COR-L47 (cell line): Measurements from ENCODE around the gene TENT4A.

Source experiments
- DNase-seq: peaks from one replicate; lab custom pipeline; 2025; lab: John Stamatoyannopoulos, UW

TENT4A gene

GRCh38 chr5:6718161-6718681 is 5.0 kb downstream of the TENT4A start:
- DNase-seq, result no peak

DNA sequence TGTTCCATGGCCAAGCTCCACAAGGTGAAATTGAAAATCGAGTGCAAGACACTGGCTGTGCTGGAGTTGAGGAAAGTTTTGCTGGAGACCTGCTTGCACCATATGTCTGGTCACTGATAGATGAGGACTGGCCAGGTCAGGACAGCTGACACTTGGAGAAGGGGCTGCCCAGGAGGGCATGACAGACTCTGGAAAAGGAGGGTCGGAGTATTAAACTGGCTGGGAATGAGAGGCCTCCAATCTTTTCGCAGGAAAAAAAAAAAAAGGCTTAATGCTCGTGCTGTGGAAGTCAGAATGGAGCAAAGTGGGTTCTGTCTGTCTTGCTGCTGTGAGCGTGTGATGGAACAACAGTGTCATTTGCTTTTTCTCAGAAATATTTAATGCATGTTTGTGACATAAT is 5.5 kb downstream of the TENT4A start:
- DNase-seq, result no peak

DNA sequence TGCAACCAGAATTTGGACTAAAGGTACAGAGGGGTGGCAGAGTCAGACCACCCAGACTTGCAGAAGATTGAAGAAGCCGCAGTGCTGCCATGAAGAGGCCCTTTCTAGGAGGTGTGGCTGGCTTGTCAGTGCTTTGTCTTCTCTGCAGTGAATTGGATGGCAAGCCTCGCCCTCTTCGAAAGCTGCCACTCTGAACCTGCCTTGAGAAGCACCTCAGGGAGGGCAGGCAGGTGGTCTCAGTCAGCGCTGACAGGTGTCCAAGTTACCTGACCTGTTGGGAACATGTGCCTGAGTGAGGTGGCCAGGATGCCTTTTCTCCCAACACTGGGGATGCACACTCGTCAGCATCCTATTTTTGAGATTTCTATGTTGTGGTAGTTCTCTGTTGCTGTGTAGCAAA is 6.2 kb downstream of the TENT4A start:
- no peak for DNase-seq

- no peak for DNase-seq
These were observed 6.8 kb downstream of the TENT4A start for GRCh38 chr5:6719896-6720560.

GRCh38 chr5:6720561-6720921 is 7.3 kb downstream of the TENT4A start:
- DNase-seq, result no peak

DNA sequence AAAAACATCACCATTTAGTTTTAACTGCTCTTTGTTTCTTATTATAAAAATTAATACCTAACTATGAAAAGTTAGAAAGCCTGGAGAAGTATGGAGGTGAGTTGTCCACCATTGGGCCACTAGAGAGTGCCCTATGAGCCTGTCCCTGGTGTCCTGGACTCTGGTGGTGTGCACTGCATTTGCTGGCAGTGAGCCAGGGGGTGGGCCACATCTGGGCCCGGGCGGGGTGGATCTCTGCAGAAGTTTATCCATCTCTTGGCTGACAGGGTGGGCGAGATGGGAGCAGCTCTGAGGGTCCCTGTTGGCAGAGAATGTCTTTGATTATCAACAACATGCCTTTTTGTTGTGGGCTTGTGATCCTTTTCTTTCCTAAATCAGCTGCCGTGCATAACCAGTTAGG is 8.2 kb downstream of the TENT4A start:
- DNase-seq, result no peak

- DNase-seq, result no peak
These were observed 8.8 kb downstream of the TENT4A start for GRCh38 chr5:6722015-6722414.

GRCh38 chr5:6723122-6723815 is 10.0 kb downstream of the TENT4A start:
- no peak for DNase-seq

- no peak for DNase-seq
These were observed 10.6 kb downstream of the TENT4A start for GRCh38 chr5:6723816-6724300.

DNA sequence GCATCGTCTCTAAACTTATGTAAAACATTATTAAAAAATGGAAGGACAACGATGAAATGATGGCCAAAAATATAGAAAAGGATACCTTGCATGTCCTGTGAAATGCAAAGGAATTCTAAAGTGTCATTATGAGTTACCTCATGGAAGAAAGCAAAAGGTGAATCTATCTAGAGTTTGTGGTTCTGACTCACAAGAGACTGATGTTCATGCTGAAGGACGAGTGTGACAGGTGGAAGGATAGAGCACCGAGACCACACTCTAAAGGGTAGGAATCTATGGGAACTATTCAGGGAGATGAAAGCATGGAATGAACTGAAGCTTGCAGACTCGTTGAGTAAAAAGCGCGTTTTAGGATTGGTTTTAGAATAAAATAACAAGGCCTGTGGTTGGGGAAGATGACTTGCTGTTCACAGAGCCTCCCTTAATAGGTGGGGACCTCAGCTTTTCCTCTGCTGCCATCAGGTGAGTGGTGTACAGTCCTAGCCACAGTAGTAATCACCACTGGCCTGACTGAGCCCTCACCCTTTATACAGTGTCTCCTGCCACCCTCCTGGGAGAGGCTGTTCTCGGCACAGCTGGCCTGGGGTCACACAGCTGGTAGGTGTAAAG is 11.2 kb downstream of the TENT4A start:
- DNase-seq, result no peak

- DNase-seq, result no peak
These were observed 12.2 kb downstream of the TENT4A start for GRCh38 chr5:6725421-6725820.

- no peak for DNase-seq
These were observed 12.8 kb downstream of the TENT4A start for GRCh38 chr5:6726006-6726405.

- no peak for DNase-seq
These were observed 14.0 kb downstream of the TENT4A start for GRCh38 chr5:6727231-6727630.

DNA sequence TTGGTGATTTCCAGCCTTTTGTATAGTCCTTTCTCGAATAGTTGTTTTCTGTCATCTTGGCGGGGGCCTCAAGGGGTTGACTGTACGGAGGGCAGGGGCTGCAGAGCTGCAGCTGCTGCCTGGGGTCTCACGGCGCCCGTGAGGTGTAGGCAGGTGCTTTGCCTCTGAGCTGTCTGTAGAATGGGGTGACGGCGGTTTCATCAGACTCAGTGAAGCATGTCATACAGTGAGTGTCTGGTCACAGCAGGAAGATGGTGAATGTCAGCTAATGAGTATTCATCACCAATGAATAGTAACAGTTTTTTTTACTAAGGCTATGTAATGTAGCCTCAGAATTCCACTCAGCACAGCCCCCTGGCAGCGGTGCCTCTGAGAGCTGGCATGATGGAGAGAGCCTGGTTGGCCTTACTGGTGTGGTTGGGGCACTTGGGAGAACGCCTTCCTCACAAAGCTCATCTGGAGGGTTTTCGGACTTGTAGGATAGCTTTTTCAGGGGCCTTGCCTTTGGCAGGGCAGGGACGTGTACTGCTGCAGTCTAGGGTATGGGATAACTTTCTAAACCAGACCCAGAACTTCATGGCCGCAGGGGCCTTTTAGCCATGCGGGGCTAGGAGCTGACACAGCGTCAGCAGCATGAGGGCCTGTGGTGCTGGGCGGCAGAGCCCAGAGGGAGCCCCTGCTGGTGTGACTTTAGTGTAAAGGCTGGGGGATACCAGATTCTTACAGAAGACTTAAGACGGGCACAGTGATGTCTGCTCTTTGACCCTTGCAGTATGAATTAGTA is 15.0 kb downstream of the TENT4A start:
- no peak for DNase-seq

DNA sequence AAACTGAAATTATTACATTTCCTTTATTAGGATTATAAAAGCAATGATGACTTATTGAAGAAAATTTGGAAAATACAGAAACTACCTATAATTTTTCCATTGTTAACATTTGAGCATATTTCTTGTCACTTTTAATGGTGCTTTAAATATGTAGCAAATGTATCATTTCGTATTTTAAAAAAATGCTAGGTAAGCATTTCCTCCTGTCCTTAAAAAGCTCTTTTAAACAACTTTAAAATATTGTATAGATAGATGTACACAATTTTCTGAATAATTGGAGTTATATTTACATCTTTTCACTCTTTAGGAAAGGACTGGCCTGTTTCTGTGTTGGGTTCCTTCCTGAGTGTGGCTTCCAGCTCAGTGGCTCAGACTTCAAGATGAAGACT is 15.6 kb downstream of the TENT4A start:
- no peak for DNase-seq

GRCh38 chr5:6729386-6730310 is 16.4 kb downstream of the TENT4A start:
- no peak for DNase-seq

- no peak for DNase-seq
These were observed 17.2 kb downstream of the TENT4A start for GRCh38 chr5:6730407-6730806.

DNA sequence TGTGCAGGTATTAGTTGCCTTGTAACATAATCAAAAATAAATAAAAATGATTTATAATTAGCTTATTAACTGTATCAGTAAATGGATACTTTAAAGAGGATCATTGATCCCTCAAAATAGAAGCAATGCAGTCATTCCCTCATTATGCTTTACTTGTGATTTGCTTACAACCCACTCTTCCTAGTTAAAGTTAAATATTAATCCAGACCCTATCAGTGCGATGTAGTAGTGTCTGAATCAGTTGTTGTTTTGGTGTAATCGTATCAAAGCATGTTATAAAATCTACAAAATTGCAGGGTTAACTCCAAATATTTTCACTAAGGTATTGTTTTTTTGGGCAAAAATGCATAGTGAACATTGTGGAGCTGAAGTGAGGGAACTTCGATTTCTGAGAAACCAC is 17.6 kb downstream of the TENT4A start:
- DNase-seq, result no peak

DNA sequence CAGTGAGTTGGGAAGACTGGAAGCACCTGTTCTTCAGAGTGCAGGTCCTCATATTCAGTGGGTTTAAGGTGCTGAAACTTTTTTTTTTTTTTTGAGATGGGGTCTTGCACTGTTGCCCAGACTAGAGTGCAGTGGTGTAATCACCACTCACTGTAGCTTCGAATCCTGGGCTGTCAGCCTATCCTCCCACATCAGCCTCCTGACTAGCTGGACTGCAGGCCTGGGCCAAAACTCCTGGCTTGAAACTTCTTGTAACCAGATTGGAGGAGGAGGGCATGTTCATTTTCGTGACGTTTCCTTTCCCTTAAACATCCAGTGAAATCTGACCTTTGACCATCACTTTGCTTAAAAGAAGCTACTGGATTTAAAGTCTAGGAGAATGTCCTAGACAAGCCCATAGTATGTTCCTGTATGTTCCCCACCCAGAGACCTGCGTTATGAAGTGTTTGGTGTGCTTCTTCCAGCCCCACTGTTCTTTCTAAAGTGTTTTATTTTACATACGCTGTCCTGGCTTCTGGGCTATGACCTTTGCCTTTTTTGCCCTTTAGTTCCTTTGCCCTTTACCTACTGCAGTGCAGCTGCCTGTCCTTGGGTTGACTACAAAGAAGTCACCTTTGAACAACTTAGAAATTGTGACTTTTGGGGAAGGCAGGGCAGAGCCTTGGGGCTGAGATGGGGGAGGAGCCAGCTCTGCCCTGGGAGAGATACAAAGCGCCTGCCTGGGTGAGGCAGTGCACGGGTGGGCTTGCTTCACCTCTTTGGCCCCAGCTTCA is 18.4 kb downstream of the TENT4A start:
- DNase-seq, result no peak

DNA sequence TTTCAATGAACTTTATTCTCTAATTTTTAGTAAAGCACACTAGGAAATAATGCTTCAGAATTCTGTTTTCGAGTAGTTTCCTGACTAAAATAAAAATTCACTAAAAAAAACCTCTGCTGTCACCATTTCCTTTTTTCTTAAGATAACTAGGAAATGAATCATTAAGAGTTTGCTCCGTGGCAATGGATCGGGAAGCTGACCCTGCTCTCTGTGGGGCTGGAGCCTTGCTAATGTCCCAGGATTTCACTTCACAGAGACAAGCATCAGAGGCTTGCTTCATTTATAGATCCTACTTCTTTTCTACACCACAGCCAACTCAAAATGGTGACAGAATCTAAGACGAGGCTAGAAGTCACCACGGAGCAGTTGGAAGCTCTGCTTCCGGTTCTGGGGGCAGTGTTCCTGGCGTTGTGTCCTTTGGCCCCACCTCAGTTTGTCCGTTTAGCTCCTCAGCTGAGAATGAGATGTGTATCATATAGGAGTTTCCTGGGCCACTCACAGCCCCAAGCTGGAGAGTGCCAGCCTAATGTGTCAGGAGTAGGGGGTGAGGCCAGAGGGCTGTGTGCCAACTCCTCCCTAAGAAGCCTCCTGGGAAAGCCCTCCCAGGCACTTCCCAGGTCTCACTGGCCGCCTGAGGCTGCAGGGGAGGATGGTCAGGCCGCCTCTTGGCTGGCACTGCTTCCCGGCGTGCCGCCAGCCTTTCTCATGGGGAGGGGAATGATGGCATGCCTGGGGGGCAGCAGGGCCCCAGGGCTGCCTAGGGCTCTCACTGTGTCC is 19.6 kb downstream of the TENT4A start:
- DNase-seq, result no peak
